ENCODE data around the gene RAB31. TPM values are rescaled to one million over a fixed set of nuclear protein-coding genes. Genes with fewer than 3 reads are reported as not detected.

RAB31 gene
- polyA plus RNA-seq, 1 of the 3 experiments (the other 2 are of a cell fraction), result 23.0 TPM

- TF ChIP-seq REST (IDR thresholded peaks at IDR 0.05; ENCODE audit: low read depth, low read length) (no peak), RFX5 (IDR thresholded peaks at IDR 0.05; ENCODE audit: low read length) (no peak), SMC3 (IDR thresholded peaks at IDR 0.05; ENCODE audit: low read depth, low read length) (no peak)
Observed at GRCh38 chr18:9734189-9734588, 26.1 kb downstream of the RAB31 start (continued).

GRCh38 chr18:9735238-9735637 is 27.1 kb downstream of the RAB31 start:
- DNase-seq, result no peak
- Histone ChIP-seq H3K9ac (no peak overlapping the region), H3K27me3 (ENCODE audit: insufficient read depth) (no peaks in the 10 kb centered on the region), H3K79me2 (ENCODE audit: insufficient read depth) (peaks cover 26% of the 10 kb centered on the region), H3K4me2 (no peak overlapping the region), H3K36me3 (replicated peaks in 1 of 2; ENCODE audit: control insufficient read depth in 1 of 2, insufficient read depth in 2 of 2, low read length in 1 of 2) (peaks cover 0 to 12% of the 10 kb centered on the region in 2 experiments), H4K20me1 (ENCODE audit: insufficient read depth) (no peaks in the 10 kb centered on the region), H3F3A (replicated peaks; ENCODE audit: insufficient read depth) (peaks cover 7% of the 10 kb centered on the region), H2AFZ (ENCODE audit: low read depth) (no peak overlapping the region), H3K4me1 (ENCODE audit: control insufficient read depth in 1 of 2, insufficient read depth in 2 of 2, low read depth in 1 of 2, low read length in 1 of 2) (peaks cover 17 to 27% of the 10 kb centered on the region in 2 experiments; a peak in 3 of 4 replicates), H3K9me2 (no peaks in the 10 kb centered on the region), H3K4me3 (ENCODE audit: low read depth in 2 of 2, low read length in 1 of 2) (no peak overlapping the region), H3K27ac (ENCODE audit: low read depth in 2 of 2, low read length in 1 of 2) (no peak overlapping the region), H3K9me3 (no peaks in the 10 kb centered on the region)
- 93% methylated on average over 4 of the region's 9 CpGs for WGBS (ENCODE audit: low lambda C conversion rate)
- ChIA-PET CTCF (no interaction called here), POLR2A (no interaction called here)
- TF ChIP-seq SMC3 (IDR thresholded peaks at IDR 0.05; ENCODE audit: low read depth, low read length) (no peak), RAD21 (IDR thresholded peaks at IDR 0.05; ENCODE audit: low read length) (no peak), CTCF (IDR thresholded peaks at IDR 0.05) (no peak), FOXJ3 (CRISPR knock-in tag; IDR thresholded peaks at IDR 0.05) (no peak), TEAD4 (IDR thresholded peaks at IDR 0.05; ENCODE audit: borderline replicate concordance, insufficient read depth) (no peak), FOSL2 (IDR thresholded peaks at IDR 0.05; ENCODE audit: borderline replicate concordance, low read depth) (no peak), NFIC (IDR thresholded peaks at IDR 0.05; ENCODE audit: borderline replicate concordance) (no peak), TCF12 (IDR thresholded peaks at IDR 0.05) (no peak), ZBTB33 (IDR thresholded peaks at IDR 0.05; ENCODE audit: borderline replicate concordance, low read depth) (no peak), CHD2 (IDR thresholded peaks at IDR 0.05; ENCODE audit: low read length, partially characterized antibody) (no peak), RCOR1 (IDR thresholded peaks at IDR 0.05; ENCODE audit: low read length) (no peak), USF1 (IDR thresholded peaks at IDR 0.05; ENCODE audit: borderline replicate concordance, low read depth) (no peak), POLR2AphosphoS5 (IDR thresholded peaks at IDR 0.05; ENCODE audit: low read depth, low read length) (no peak), GATA2 (CRISPR knock-in tag; IDR thresholded peaks at IDR 0.05) (no peak)

Measured in SK-N-SH (cell line).